KMS-11 (cell line): Measurements from ENCODE around the gene COG6.

ENCODE experiments used
- H2AFZ ChIP-seq: fragments of 200-600 bp; sonication (generic); 2 replicates; pipeline ENCODE4 v1.6.1; 2016; ENCODE audit warnings: antibody characterized with exemption, mixed run types, low read depth
- H3K27ac ChIP-seq: fragments of 200-600 bp; sonication (generic); 2 replicates; pipeline ENCODE4 v1.6.1; 2016; ENCODE audit warnings: mild to moderate bottlenecking, mixed run types
- H3K27me3 ChIP-seq: fragments of 200-600 bp; sonication (generic); 2 replicates; pipeline ENCODE4 v1.6.1; 2017; ENCODE audit warnings: mild to moderate bottlenecking, low read depth, mixed run types, moderate library complexity; ENCODE audit not compliant: insufficient read depth
- H3K36me3 ChIP-seq: fragments of 200-600 bp; sonication (generic); 2 replicates; pipeline ENCODE4 v1.6.1; 2017; ENCODE audit warnings: mild to moderate bottlenecking, mixed run types; ENCODE audit not compliant: insufficient read depth
- H3K4me1 ChIP-seq: fragments of 200-600 bp; sonication (generic); 2 replicates; pipeline ENCODE4 v1.6.1; 2016; ENCODE audit warnings: mild to moderate bottlenecking, low read depth, mixed run types; ENCODE audit not compliant: poor library complexity, severe bottlenecking
- H3K4me2 ChIP-seq: fragments of 200-600 bp; sonication (generic); 2 replicates; pipeline ENCODE4 v1.7.0; 2016; ENCODE audit warnings: mild to moderate bottlenecking, mixed run types
- H3K4me3 ChIP-seq: fragments of 200-600 bp; sonication (generic); IDR thresholded peaks from 2 replicates; pipeline ENCODE4 v1.6.1; 2017; ENCODE audit warnings: low read depth, low read length, mixed read lengths; ENCODE audit not compliant: insufficient read depth
- H3K79me2 ChIP-seq: fragments of 200-600 bp; sonication (generic); 2 replicates; pipeline ENCODE4 v1.6.1; 2016; ENCODE audit warnings: low read depth, mixed run types; ENCODE audit not compliant: insufficient read depth
- H3K9ac ChIP-seq: fragments of 200-600 bp; sonication (generic); 2 replicates; pipeline ENCODE4 v1.6.1; 2016; ENCODE audit warnings: mild to moderate bottlenecking, mixed run types
- H4K20me1 ChIP-seq: fragments of 200-600 bp; sonication (generic); 2 replicates; pipeline ENCODE4 v1.6.1; 2016; ENCODE audit warnings: mild to moderate bottlenecking, mixed run types; ENCODE audit not compliant: insufficient read depth
- TF ChIP-seq, protein P1 (sequence below): fragments of 200-600 bp; sonication (generic); conservative IDR thresholded peaks from 2 replicates; pipeline ENCODE4 v1.6.1; 2017; ENCODE audit warnings: low read depth, mild to moderate bottlenecking, antibody characterized with exemption, low read length, moderate library complexity, mixed read lengths

Gene COG6

DNA sequence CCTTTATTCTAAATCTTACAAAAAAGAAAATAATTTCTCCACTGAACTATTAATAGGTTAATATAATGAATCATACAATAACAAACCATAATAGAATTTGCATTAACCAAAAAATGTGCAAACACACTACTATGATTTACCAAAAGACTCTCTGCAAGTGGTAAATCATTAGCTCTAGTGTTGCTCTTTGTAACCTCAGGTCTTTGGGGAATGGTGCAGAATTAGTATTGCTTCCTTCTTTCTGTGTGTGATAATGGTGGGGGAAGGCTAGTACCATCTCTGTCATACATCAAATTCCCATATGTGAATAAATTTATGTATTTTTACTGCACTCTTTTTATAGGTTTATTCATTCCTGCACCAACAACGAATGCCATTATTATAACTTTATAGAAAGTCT, 105.1 kb downstream of the COG6 start:
- Histone ChIP-seq H2AFZ (no peak overlapping the region), H3K9ac (no peak overlapping the region), H3K27me3 (no peaks in the 10 kb centered on the region), H3K36me3 (no peaks in the 10 kb centered on the region), H3K4me2 (no peak overlapping the region), H4K20me1 (no peaks in the 10 kb centered on the region), H3K4me3 (no peak overlapping the region), H3K4me1 (no peaks in the 10 kb centered on the region), H3K27ac (no peak overlapping the region), H3K79me2 (no peaks in the 10 kb centered on the region)
- TF ChIP-seq, protein P1, sequence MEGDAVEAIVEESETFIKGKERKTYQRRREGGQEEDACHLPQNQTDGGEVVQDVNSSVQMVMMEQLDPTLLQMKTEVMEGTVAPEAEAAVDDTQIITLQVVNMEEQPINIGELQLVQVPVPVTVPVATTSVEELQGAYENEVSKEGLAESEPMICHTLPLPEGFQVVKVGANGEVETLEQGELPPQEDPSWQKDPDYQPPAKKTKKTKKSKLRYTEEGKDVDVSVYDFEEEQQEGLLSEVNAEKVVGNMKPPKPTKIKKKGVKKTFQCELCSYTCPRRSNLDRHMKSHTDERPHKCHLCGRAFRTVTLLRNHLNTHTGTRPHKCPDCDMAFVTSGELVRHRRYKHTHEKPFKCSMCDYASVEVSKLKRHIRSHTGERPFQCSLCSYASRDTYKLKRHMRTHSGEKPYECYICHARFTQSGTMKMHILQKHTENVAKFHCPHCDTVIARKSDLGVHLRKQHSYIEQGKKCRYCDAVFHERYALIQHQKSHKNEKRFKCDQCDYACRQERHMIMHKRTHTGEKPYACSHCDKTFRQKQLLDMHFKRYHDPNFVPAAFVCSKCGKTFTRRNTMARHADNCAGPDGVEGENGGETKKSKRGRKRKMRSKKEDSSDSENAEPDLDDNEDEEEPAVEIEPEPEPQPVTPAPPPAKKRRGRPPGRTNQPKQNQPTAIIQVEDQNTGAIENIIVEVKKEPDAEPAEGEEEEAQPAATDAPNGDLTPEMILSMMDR, result no peak

GRCh38 chr13:39765801-39766463, 110.5 kb downstream of the COG6 start:
- Histone ChIP-seq H3K27ac (no peak overlapping the region), H3K9ac (no peak overlapping the region), H3K36me3 (no peaks in the 10 kb centered on the region), H3K27me3 (no peaks in the 10 kb centered on the region), H3K4me3 (no peak overlapping the region), H3K4me2 (no peak overlapping the region), H3K4me1 (no peaks in the 10 kb centered on the region), H3K79me2 (no peaks in the 10 kb centered on the region), H4K20me1 (no peaks in the 10 kb centered on the region), H2AFZ (no peak overlapping the region)
- TF ChIP-seq, protein P1, result no peak

DNA sequence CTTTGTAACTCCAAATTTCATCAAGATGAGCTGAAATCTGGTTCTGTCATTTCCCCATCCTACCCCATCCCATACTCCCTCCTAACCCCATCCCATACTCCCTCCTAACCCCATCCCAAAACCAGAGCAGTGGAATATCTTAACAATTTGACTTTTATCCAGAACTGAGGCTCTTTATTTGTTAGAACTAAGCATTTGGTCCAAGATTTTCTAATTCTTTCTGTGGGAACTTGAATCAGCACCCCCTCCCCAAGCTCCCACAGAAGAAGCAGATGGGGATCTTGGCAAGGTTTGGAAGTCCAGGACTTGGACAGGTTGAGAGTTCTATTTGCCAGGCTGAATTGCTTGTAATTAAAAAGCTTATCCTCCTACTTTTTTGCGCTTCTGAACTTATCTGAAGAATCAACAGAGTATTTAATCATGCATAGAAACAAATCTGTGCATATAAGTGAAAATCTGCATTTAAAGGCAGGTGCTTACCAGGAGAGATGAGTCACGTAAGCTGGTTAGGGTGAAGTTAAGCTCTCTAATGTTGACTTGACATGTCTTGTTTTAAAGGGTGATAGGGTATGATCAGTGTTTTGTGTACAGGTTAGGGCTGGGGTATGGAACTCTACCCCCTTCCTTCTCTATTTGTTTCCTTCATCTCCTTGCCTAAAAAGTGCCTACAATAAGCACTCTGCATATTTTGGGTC, 111.1 kb downstream of the COG6 start:
- no peaks in the 10 kb centered on the region for H4K20me1 ChIP-seq
- no peak overlapping the region for H3K27ac ChIP-seq
- H3K27me3 ChIP-seq, result no peaks in the 10 kb centered on the region
- H3K4me1 ChIP-seq, result no peaks in the 10 kb centered on the region
- H3K4me2 ChIP-seq, result no peak overlapping the region
- H2AFZ ChIP-seq, result no peak overlapping the region
- TF ChIP-seq, protein P1, result no peak
- H3K4me3 ChIP-seq, result no peak overlapping the region
- H3K36me3 ChIP-seq, result no peaks in the 10 kb centered on the region
- no peaks in the 10 kb centered on the region for H3K79me2 ChIP-seq
- H3K9ac ChIP-seq, result no peak overlapping the region

- TF ChIP-seq, protein P1, result no peak
- H3K4me1 ChIP-seq, result no peaks in the 10 kb centered on the region
- no peaks in the 10 kb centered on the region for H4K20me1 ChIP-seq
- no peak overlapping the region for H3K4me2 ChIP-seq
- H3K9ac ChIP-seq, result no peak overlapping the region
- H3K27ac ChIP-seq, result no peak overlapping the region
- H3K4me3 ChIP-seq, result no peak overlapping the region
- no peaks in the 10 kb centered on the region for H3K79me2 ChIP-seq
- H3K36me3 ChIP-seq, result no peaks in the 10 kb centered on the region
- H3K27me3 ChIP-seq, result no peaks in the 10 kb centered on the region
- no peak overlapping the region for H2AFZ ChIP-seq
These were observed 112.5 kb downstream of the COG6 start for GRCh38 chr13:39767791-39768517.
